ENCODE results near the gene ADPRH. TPM values are rescaled to one million over a fixed set of nuclear protein-coding genes. Genes with fewer than 3 reads are reported as not detected.

ADPRH gene
- total RNA-seq, 2 donors from 2014 or later, result 7.8 to 11.8 TPM

- no peak for DNase-seq
- Mint-ChIP-seq H3K9me3 (no peaks in the 10 kb centered on the region), H3K4me1 (peaks cover 4% of the 10 kb centered on the region), H3K27ac (no peak overlapping the region), H3K27me3 (ENCODE audit: insufficient read depth) (peaks cover 2% of the 10 kb centered on the region), H3K4me3 (no peak overlapping the region), H3K36me3 (ENCODE audit: low read depth) (no peaks in the 10 kb centered on the region)
- Histone ChIP-seq H3K4me3 (ENCODE audit: low read length) (no peak overlapping the region), H3K36me3 (ENCODE audit: control insufficient read depth, insufficient read depth, low read length) (no peaks in the 10 kb centered on the region), H3K9ac (ENCODE audit: extremely low read depth, low read length, poor library complexity, severe bottlenecking) (no peak overlapping the region), H3K4me1 (ENCODE audit: control insufficient read depth, insufficient read depth, low read length) (no peaks in the 10 kb centered on the region), H3K27me3 (ENCODE audit: control insufficient read depth, insufficient read depth, low read length, poor library complexity, severe bottlenecking) (no peaks in the 10 kb centered on the region), H3K9me3 (ENCODE audit: control insufficient read depth, low read length) (peaks cover 2% of the 10 kb centered on the region), H3K27ac (ENCODE audit: low read depth, low read length) (no peak overlapping the region)
- TF ChIP-seq, protein P1, sequence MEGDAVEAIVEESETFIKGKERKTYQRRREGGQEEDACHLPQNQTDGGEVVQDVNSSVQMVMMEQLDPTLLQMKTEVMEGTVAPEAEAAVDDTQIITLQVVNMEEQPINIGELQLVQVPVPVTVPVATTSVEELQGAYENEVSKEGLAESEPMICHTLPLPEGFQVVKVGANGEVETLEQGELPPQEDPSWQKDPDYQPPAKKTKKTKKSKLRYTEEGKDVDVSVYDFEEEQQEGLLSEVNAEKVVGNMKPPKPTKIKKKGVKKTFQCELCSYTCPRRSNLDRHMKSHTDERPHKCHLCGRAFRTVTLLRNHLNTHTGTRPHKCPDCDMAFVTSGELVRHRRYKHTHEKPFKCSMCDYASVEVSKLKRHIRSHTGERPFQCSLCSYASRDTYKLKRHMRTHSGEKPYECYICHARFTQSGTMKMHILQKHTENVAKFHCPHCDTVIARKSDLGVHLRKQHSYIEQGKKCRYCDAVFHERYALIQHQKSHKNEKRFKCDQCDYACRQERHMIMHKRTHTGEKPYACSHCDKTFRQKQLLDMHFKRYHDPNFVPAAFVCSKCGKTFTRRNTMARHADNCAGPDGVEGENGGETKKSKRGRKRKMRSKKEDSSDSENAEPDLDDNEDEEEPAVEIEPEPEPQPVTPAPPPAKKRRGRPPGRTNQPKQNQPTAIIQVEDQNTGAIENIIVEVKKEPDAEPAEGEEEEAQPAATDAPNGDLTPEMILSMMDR (conservative IDR thresholded peaks at IDR 0.05), result no peak
- 88 to 100% methylated on average over 3 to 7 of the region's 7 CpGs for WGBS, 2 experiments (ENCODE audit: insufficient coverage in 1 of 2, insufficient read length in 1 of 2)
Observed at GRCh38 chr3:119619094-119619493, 39.8 kb downstream of the ADPRH start.

- H3K4me3 Mint-ChIP-seq, result no peak overlapping the region
- H3K27ac Mint-ChIP-seq, result no peak overlapping the region
- TF ChIP-seq, protein P1 (conservative IDR thresholded peaks at IDR 0.05), result no peak
- no peaks in the 10 kb centered on the region for H3K36me3 Mint-ChIP-seq (ENCODE audit: low read depth)
- H3K27me3 ChIP-seq (ENCODE audit: control insufficient read depth, insufficient read depth, low read length, poor library complexity, severe bottlenecking), result no peaks in the 10 kb centered on the region
- 97% methylated on average over 5 of the region's 5 CpGs; no CpG with 5 or more reads in 1 of the 2 experiments for WGBS, 2 experiments (ENCODE audit: insufficient coverage in 1 of 2, insufficient read length in 1 of 2)
- peaks cover 4% of the 10 kb centered on the region for H3K9me3 ChIP-seq (ENCODE audit: control insufficient read depth, low read length)
- peaks cover 3% of the 10 kb centered on the region for H3K4me1 ChIP-seq (ENCODE audit: control insufficient read depth, insufficient read depth, low read length)
- no peak overlapping the region for H3K4me3 ChIP-seq (ENCODE audit: low read length)
- peaks cover 2% of the 10 kb centered on the region for H3K27me3 Mint-ChIP-seq (ENCODE audit: insufficient read depth)
- H3K27ac ChIP-seq (ENCODE audit: low read depth, low read length), result no peak overlapping the region
- no peak overlapping the region for H3K9ac ChIP-seq (ENCODE audit: extremely low read depth, low read length, poor library complexity, severe bottlenecking)
- DNase-seq, result no peak
- no peaks in the 10 kb centered on the region for H3K36me3 ChIP-seq (ENCODE audit: control insufficient read depth, insufficient read depth, low read length)
- peaks cover 13% of the 10 kb centered on the region for H3K4me1 Mint-ChIP-seq
- H3K9me3 Mint-ChIP-seq, result no peaks in the 10 kb centered on the region
Observed at GRCh38 chr3:119620899-119621298, 41.6 kb downstream of the ADPRH start.

DNA sequence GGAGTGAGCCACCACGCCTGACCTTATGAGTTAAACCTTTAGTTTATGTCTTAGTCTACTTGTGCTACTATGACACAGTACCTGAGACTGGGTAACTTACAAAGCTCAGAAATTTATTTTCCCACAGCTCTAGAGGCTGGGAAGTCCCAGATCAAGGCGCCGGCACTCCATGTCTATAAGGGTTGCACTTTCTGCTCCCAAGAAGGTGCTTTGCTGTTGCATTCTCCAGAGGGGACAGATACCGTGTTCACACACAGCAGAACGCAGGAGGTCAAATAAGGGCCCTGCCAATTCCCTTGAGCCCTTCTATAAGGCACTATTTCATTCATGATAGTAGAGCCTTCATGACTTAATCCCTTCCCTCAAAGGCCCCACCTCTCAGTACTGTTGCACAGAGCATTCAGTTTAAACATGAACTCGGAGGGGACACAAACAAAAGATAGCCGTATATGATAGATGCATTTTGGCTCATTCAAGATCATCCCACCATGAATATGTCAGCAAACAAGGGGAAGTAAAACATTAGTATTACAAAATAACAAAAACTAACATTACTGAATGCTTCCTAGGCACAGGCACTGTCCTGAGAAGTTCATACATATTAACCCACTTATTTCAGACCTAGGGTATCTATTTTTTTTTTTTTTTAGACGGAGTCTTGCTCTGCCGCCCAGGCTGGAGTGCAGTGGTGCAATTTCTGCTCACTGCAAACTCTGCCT is 44.9 kb downstream of the ADPRH start:
- Mint-ChIP-seq H3K36me3 (ENCODE audit: low read depth) (no peaks in the 10 kb centered on the region), H3K4me3 (no peak overlapping the region), H3K27ac (no peak overlapping the region), H3K27me3 (ENCODE audit: insufficient read depth) (peaks cover 6% of the 10 kb centered on the region), H3K9me3 (no peaks in the 10 kb centered on the region), H3K4me1 (peaks cover 19% of the 10 kb centered on the region)
- Histone ChIP-seq H3K4me3 (ENCODE audit: low read length) (no peak overlapping the region), H3K9ac (ENCODE audit: extremely low read depth, low read length, poor library complexity, severe bottlenecking) (no peak overlapping the region), H3K4me1 (ENCODE audit: control insufficient read depth, insufficient read depth, low read length) (peaks cover 3% of the 10 kb centered on the region), H3K36me3 (ENCODE audit: control insufficient read depth, insufficient read depth, low read length) (no peaks in the 10 kb centered on the region), H3K27ac (ENCODE audit: low read depth, low read length) (no peak overlapping the region), H3K9me3 (ENCODE audit: control insufficient read depth, low read length) (peaks cover 4% of the 10 kb centered on the region), H3K27me3 (ENCODE audit: control insufficient read depth, insufficient read depth, low read length, poor library complexity, severe bottlenecking) (no peaks in the 10 kb centered on the region)
- TF ChIP-seq, protein P1 (conservative IDR thresholded peaks at IDR 0.05), result no peak
- no peak for DNase-seq
- WGBS, 2 experiments (ENCODE audit: insufficient coverage in 1 of 2, insufficient read length in 1 of 2), result 90 to 93% methylated on average over 7 to 9 of the region's 9 CpGs

Data from endodermal cell (in vitro differentiated cells).